WTC11 (cell line): ENCODE data around the gene SH3YL1.

Source experiments
- CREB1 ChIP-seq: sonication (generic); formaldehyde crosslinking; IDR thresholded peaks from 2 replicates; pipeline ENCODE4 v1.8.0; 2023; ENCODE audit warnings: mild to moderate bottlenecking, missing genetic modification reagents
- CTCF ChIP-seq: fragments of 200-600 bp; IDR thresholded peaks from 2 replicates; pipeline ENCODE4 v1.8.0; 2022; ENCODE audit warnings: antibody characterized with exemption
- FOXP4 ChIP-seq: sonication (generic); formaldehyde crosslinking; IDR thresholded peaks from 2 replicates; pipeline ENCODE4 v1.8.0; 2022; ENCODE audit warnings: mild to moderate bottlenecking, missing genetic modification reagents
- NFE2L1 ChIP-seq: sonication (generic); formaldehyde crosslinking; IDR thresholded peaks from 2 replicates; pipeline ENCODE4 v1.8.1; 2023; ENCODE audit warnings: missing genetic modification reagents
- TF ChIP-seq, protein P1 (sequence below): sonication (generic); formaldehyde crosslinking; IDR thresholded peaks from 2 replicates; pipeline ENCODE4 v1.8.0; 2023; ENCODE audit warnings: missing genetic modification reagents, mild to moderate bottlenecking, borderline replicate concordance

- TF ChIP-seq CTCF (no peak), CREB1 (CRISPR knock-in tag) (no peak), NFE2L1 (CRISPR knock-in tag) (no peak), FOXP4 (CRISPR knock-in tag) (no peak)
- TF ChIP-seq, protein P1, sequence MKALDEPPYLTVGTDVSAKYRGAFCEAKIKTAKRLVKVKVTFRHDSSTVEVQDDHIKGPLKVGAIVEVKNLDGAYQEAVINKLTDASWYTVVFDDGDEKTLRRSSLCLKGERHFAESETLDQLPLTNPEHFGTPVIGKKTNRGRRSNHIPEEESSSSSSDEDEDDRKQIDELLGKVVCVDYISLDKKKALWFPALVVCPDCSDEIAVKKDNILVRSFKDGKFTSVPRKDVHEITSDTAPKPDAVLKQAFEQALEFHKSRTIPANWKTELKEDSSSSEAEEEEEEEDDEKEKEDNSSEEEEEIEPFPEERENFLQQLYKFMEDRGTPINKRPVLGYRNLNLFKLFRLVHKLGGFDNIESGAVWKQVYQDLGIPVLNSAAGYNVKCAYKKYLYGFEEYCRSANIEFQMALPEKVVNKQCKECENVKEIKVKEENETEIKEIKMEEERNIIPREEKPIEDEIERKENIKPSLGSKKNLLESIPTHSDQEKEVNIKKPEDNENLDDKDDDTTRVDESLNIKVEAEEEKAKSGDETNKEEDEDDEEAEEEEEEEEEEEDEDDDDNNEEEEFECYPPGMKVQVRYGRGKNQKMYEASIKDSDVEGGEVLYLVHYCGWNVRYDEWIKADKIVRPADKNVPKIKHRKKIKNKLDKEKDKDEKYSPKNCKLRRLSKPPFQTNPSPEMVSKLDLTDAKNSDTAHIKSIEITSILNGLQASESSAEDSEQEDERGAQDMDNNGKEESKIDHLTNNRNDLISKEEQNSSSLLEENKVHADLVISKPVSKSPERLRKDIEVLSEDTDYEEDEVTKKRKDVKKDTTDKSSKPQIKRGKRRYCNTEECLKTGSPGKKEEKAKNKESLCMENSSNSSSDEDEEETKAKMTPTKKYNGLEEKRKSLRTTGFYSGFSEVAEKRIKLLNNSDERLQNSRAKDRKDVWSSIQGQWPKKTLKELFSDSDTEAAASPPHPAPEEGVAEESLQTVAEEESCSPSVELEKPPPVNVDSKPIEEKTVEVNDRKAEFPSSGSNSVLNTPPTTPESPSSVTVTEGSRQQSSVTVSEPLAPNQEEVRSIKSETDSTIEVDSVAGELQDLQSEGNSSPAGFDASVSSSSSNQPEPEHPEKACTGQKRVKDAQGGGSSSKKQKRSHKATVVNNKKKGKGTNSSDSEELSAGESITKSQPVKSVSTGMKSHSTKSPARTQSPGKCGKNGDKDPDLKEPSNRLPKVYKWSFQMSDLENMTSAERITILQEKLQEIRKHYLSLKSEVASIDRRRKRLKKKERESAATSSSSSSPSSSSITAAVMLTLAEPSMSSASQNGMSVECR (CRISPR knock-in tag), result no peak
These were observed 17.5 kb upstream of the SH3YL1 start for GRCh38 chr2:281381-281780.
